HepG2 (cell line): ENCODE measurements around the gene TNFRSF6B. TPM values are rescaled to one million over a fixed set of nuclear protein-coding genes. Genes with fewer than 3 reads are reported as not detected.
A peak's percentile ranks its signal among the peaks of the same experiment; 100 is the strongest.

Experiments used
- AGO1 ChIP-seq: fragments of 200-400 bp; formaldehyde crosslinking; IDR thresholded peaks from 2 replicates; pipeline ENCODE4 v1.6.1; 2017; ENCODE audit warnings: mild to moderate bottlenecking, low read depth, low read length, moderate library complexity; ENCODE audit not compliant: poor library complexity, severe bottlenecking
- CCDC6 ChIP-seq: sonication (generic); formaldehyde crosslinking; IDR thresholded peaks from 2 replicates; pipeline ENCODE4 v1.8.1; 2022; ENCODE audit warnings: mild to moderate bottlenecking, missing genetic modification reagents, moderate library complexity
- KAT8 ChIP-seq: IDR thresholded peaks from 2 replicates; pipeline ENCODE4 v1.6.1; 2016; ENCODE audit warnings: missing genetic modification reagents, missing compliant biosample characterization
- KLF13 ChIP-seq: sonication (generic); formaldehyde crosslinking; IDR thresholded peaks from 2 replicates; pipeline ENCODE4 v1.4.0; 2020; ENCODE audit warnings: mild to moderate bottlenecking, missing genetic modification reagents
- KLF16 ChIP-seq, 2 experiments: sonication (generic) in 1 of 2; formaldehyde crosslinking in 1 of 2; IDR thresholded peaks; 2 replicates each; pipeline versions ENCODE4 v1.6.1 to v1.8.0; 2016 to 2023; ENCODE audit warnings: missing genetic modification reagents in 2 of 2, missing compliant biosample characterization in 1 of 2
- KMT2A ChIP-seq: sonication (generic); formaldehyde crosslinking; IDR thresholded peaks from 2 replicates; pipeline ENCODE4 v1.4.0; 2020; ENCODE audit warnings: missing genetic modification reagents
- SP140L ChIP-seq: sonication (generic); formaldehyde crosslinking; IDR thresholded peaks from 2 replicates; pipeline ENCODE4 v1.4.0; 2020; ENCODE audit warnings: missing genetic modification reagents, borderline replicate concordance
- SUZ12 ChIP-seq: fragments of 150-350 bp; IDR thresholded peaks from 2 replicates; pipeline ENCODE4 v1.6.1; 2014; ENCODE audit warnings: low read depth, low read length
- ZNF143 ChIP-seq: sonication (generic); formaldehyde crosslinking; IDR thresholded peaks from 2 replicates; pipeline ENCODE4 v1.4.0; 2020; ENCODE audit warnings: missing genetic modification reagents
- ZNF253 ChIP-seq: sonication (generic); formaldehyde crosslinking; IDR thresholded peaks from 2 replicates; pipeline ENCODE4 v1.8.0; 2022; ENCODE audit warnings: mild to moderate bottlenecking, missing genetic modification reagents, borderline replicate concordance
- ZNF577 ChIP-seq: sonication (generic); formaldehyde crosslinking; IDR thresholded peaks from 2 replicates; pipeline ENCODE4 v1.4.0; 2020; ENCODE audit warnings: mild to moderate bottlenecking, low read depth, missing genetic modification reagents, borderline replicate concordance
- ZNF746 ChIP-seq: sonication (generic); formaldehyde crosslinking; IDR thresholded peaks from 2 replicates; pipeline ENCODE4 v1.8.0; 2022; ENCODE audit warnings: mild to moderate bottlenecking, missing genetic modification reagents
- ZNF883 ChIP-seq: sonication (generic); formaldehyde crosslinking; IDR thresholded peaks from 2 replicates; pipeline ENCODE4 v1.5.1; 2020; ENCODE audit warnings: mild to moderate bottlenecking, missing genetic modification reagents; ENCODE audit errors: not compliant biosample characterization
- polyA plus RNA-seq, 8 experiments: library from polyadenylated mRNA; depleted of rRNA in 3 of 8; stranded (reverse) in 7 of 8; unstranded in 1 of 8; fragments of >200 nt; fragmentation: Illumina TruSeq in 4 of 8; extraction: Trizol in 4 of 8; gene quantifications; 2 replicates each; pipeline versions ENCODE4 v1.2.1 to v1.2.3, GENCODE V29; 2011 to 2016; ENCODE audit warnings: low read depth in 4 of 8, missing spikeins in 1 of 8, mixed read lengths in 1 of 8; ENCODE audit not compliant: insufficient read depth in 1 of 8
- total RNA-seq, 5 experiments: library from RNA; depleted of rRNA; stranded (reverse); fragments of >200 nt; fragmentation: Illumina TruSeq; extraction: Trizol; gene quantifications; 2 replicates each; pipeline ENCODE4 v1.2.3, GENCODE V29; 2016; ENCODE audit warnings: low read depth in 1 of 5
- TF ChIP-seq, protein P1 (sequence below): sonication (generic); formaldehyde crosslinking; IDR thresholded peaks from 2 replicates; pipeline ENCODE4 v1.4.0; 2020; ENCODE audit warnings: mild to moderate bottlenecking, missing genetic modification reagents
- TF ChIP-seq, protein P2 (sequence below): sonication (generic); formaldehyde crosslinking; IDR thresholded peaks from 2 replicates; pipeline ENCODE4 v1.4.0; 2020; ENCODE audit warnings: low read depth, mild to moderate bottlenecking, missing genetic modification reagents
- TF ChIP-seq, protein P3 (sequence below): sonication (generic); formaldehyde crosslinking; IDR thresholded peaks from 2 replicates; pipeline ENCODE4 v1.4.0; 2020; ENCODE audit warnings: missing genetic modification reagents, mild to moderate bottlenecking, borderline replicate concordance
- TF ChIP-seq, protein P4 (sequence below): sonication (generic); formaldehyde crosslinking; IDR thresholded peaks from 2 replicates; pipeline ENCODE4 v1.4.0; 2020; ENCODE audit warnings: missing genetic modification reagents
- TF ChIP-seq, protein P5 (sequence below): sonication (generic); formaldehyde crosslinking; IDR thresholded peaks from 2 replicates; pipeline ENCODE4 v1.4.0; 2020; ENCODE audit warnings: missing genetic modification reagents

Gene TNFRSF6B
- total and polyA plus RNA-seq, 2 of the 13 experiments (the other 11 are each of a cell fraction or from before 2014, with no cell fraction given), result 0.24 TPM; not detected in 1

GRCh38 chr20:63740627-63741353 is 44.3 kb downstream of the TNFRSF6B start (continued):
- TF ChIP-seq, protein P1, sequence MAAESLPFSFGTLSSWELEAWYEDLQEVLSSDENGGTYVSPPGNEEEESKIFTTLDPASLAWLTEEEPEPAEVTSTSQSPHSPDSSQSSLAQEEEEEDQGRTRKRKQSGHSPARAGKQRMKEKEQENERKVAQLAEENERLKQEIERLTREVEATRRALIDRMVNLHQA (CRISPR knock-in tag), result 0 out of 2 replicates have a peak, but pooled peaks have one; percentile 56
- TF ChIP-seq CCDC6 (CRISPR knock-in tag), result peak; percentile 98
- TF ChIP-seq ZNF577 (CRISPR knock-in tag), result peak; percentile 86; the same call in 1 of the 2 replicates
- TF ChIP-seq SUZ12, result no peak
- TF ChIP-seq, protein P2, sequence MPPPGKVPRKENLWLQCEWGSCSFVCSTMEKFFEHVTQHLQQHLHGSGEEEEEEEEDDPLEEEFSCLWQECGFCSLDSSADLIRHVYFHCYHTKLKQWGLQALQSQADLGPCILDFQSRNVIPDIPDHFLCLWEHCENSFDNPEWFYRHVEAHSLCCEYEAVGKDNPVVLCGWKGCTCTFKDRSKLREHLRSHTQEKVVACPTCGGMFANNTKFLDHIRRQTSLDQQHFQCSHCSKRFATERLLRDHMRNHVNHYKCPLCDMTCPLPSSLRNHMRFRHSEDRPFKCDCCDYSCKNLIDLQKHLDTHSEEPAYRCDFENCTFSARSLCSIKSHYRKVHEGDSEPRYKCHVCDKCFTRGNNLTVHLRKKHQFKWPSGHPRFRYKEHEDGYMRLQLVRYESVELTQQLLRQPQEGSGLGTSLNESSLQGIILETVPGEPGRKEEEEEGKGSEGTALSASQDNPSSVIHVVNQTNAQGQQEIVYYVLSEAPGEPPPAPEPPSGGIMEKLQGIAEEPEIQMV, result no peak; the same call in 1 of the 2 replicates
- peak; percentile 90 for TF ChIP-seq KAT8 (CRISPR knock-in tag)
- peak; percentile 89 for TF ChIP-seq ZNF253
- TF ChIP-seq ZNF746 (CRISPR knock-in tag), result peak; percentile 97
- TF ChIP-seq AGO1, result peak; percentile 90
- TF ChIP-seq, protein P3, sequence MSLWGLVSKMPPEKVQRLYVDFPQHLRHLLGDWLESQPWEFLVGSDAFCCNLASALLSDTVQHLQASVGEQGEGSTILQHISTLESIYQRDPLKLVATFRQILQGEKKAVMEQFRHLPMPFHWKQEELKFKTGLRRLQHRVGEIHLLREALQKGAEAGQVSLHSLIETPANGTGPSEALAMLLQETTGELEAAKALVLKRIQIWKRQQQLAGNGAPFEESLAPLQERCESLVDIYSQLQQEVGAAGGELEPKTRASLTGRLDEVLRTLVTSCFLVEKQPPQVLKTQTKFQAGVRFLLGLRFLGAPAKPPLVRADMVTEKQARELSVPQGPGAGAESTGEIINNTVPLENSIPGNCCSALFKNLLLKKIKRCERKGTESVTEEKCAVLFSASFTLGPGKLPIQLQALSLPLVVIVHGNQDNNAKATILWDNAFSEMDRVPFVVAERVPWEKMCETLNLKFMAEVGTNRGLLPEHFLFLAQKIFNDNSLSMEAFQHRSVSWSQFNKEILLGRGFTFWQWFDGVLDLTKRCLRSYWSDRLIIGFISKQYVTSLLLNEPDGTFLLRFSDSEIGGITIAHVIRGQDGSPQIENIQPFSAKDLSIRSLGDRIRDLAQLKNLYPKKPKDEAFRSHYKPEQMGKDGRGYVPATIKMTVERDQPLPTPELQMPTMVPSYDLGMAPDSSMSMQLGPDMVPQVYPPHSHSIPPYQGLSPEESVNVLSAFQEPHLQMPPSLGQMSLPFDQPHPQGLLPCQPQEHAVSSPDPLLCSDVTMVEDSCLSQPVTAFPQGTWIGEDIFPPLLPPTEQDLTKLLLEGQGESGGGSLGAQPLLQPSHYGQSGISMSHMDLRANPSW, result peak; percentile 99; the same call in 1 of the 2 replicates
- TF ChIP-seq KMT2A (CRISPR knock-in tag), result peak; percentile 80; the same call in 1 of the 2 replicates
- TF ChIP-seq, protein P4, sequence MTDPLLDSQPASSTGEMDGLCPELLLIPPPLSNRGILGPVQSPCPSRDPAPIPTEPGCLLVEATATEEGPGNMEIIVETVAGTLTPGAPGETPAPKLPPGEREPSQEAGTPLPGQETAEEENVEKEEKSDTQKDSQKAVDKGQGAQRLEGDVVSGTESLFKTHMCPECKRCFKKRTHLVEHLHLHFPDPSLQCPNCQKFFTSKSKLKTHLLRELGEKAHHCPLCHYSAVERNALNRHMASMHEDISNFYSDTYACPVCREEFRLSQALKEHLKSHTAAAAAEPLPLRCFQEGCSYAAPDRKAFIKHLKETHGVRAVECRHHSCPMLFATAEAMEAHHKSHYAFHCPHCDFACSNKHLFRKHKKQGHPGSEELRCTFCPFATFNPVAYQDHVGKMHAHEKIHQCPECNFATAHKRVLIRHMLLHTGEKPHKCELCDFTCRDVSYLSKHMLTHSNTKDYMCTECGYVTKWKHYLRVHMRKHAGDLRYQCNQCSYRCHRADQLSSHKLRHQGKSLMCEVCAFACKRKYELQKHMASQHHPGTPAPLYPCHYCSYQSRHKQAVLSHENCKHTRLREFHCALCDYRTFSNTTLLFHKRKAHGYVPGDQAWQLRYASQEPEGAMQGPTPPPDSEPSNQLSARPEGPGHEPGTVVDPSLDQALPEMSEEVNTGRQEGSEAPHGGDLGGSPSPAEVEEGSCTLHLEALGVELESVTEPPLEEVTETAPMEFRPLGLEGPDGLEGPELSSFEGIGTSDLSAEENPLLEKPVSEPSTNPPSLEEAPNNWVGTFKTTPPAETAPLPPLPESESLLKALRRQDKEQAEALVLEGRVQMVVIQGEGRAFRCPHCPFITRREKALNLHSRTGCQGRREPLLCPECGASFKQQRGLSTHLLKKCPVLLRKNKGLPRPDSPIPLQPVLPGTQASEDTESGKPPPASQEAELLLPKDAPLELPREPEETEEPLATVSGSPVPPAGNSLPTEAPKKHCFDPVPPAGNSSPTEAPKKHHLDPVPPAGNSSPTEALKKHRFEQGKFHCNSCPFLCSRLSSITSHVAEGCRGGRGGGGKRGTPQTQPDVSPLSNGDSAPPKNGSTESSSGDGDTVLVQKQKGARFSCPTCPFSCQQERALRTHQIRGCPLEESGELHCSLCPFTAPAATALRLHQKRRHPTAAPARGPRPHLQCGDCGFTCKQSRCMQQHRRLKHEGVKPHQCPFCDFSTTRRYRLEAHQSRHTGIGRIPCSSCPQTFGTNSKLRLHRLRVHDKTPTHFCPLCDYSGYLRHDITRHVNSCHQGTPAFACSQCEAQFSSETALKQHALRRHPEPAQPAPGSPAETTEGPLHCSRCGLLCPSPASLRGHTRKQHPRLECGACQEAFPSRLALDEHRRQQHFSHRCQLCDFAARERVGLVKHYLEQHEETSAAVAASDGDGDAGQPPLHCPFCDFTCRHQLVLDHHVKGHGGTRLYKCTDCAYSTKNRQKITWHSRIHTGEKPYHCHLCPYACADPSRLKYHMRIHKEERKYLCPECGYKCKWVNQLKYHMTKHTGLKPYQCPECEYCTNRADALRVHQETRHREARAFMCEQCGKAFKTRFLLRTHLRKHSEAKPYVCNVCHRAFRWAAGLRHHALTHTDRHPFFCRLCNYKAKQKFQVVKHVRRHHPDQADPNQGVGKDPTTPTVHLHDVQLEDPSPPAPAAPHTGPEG (CRISPR knock-in tag), result peak; percentile 91; the same call in 1 of the 2 replicates
- TF ChIP-seq KLF16 (CRISPR knock-in tag; IDR thresholded peaks at IDR 0.05), result peak; percentile 14 to 100; a peak in 3 of 4 replicates
- peak; percentile 99 for TF ChIP-seq ZNF883 (CRISPR knock-in tag)
- TF ChIP-seq KLF13, result peak; percentile 80
- TF ChIP-seq, protein P5, sequence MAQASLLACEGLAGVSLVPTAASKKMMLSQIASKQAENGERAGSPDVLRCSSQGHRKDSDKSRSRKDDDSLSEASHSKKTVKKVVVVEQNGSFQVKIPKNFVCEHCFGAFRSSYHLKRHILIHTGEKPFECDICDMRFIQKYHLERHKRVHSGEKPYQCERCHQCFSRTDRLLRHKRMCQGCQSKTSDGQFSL (CRISPR knock-in tag), result peak; percentile 94
- peak; percentile 71 for TF ChIP-seq ZNF143 (CRISPR knock-in tag)
- peak; percentile 84; the same call in 1 of the 2 replicates for TF ChIP-seq SP140L (CRISPR knock-in tag)
